ENCODE results near the gene ALDH3B1. TPM values are rescaled to one million over a fixed set of nuclear protein-coding genes. Genes with fewer than 3 reads are reported as not detected.
"Not testable (repeated sequence)": the region's sequence is repeated elsewhere in the genome, so short reads cannot be mapped to it uniquely, and the experiment has no call there.

Gene ALDH3B1
- total and polyA plus RNA-seq, 9 of the 15 experiments (the other 6 are each of a cell fraction or from before 2014, with no cell fraction given) = 0.01 to 0.35 (median 0.07) TPM; not detected in 2

DNA sequence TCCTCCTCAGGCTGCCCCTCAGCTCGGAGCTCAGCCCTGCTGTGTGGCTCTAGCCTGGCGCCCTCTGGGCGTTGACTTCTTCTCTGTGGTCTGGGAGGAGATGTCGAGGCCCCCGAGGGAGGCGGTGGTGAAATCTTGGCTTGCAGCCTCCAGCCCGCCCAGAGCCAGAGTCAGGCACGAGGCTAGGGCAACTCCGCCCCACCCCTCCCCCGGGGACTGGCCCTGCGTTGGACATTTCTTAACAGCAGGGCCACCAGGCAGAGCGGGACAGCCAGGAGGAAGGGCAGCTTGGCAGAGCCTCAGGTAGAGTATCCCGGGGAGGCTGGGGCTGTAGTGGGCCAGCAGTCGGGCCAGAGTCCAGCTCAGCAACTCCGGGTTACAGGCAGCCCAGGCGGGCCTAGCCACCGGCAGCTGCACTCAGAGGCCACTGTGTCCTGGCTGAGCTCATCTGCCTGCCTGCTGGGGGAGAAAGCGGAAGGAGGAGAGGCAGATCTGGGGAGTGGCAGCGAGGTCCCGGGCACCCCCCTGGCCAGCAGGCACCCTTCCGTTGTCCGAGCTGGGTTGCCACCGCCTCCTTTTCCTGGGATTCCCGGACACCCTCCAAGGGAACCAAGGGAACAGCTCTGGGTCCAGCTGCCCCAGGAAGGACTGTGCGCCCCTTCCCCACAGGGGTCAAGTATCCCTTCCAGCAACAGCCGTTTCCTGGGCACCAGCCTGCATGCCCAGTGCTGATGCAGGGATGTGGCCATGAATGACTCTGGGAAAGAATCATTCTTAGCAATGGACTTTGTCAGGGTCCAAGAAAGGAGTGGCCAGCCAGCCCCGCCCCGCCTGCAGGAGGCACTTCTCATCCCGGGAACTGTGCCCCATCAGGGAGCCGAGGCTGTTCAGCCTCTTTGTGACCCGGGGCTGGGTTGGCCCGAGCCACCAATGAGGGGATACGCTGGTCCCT is at the start of gene ALDH3B1 (continued):
- peak; percentile 42; the same call in 1 of the 2 replicates for TF ChIP-seq CEBPB (tag; IDR thresholded peaks at IDR 0.05)
- TF ChIP-seq, protein P1, sequence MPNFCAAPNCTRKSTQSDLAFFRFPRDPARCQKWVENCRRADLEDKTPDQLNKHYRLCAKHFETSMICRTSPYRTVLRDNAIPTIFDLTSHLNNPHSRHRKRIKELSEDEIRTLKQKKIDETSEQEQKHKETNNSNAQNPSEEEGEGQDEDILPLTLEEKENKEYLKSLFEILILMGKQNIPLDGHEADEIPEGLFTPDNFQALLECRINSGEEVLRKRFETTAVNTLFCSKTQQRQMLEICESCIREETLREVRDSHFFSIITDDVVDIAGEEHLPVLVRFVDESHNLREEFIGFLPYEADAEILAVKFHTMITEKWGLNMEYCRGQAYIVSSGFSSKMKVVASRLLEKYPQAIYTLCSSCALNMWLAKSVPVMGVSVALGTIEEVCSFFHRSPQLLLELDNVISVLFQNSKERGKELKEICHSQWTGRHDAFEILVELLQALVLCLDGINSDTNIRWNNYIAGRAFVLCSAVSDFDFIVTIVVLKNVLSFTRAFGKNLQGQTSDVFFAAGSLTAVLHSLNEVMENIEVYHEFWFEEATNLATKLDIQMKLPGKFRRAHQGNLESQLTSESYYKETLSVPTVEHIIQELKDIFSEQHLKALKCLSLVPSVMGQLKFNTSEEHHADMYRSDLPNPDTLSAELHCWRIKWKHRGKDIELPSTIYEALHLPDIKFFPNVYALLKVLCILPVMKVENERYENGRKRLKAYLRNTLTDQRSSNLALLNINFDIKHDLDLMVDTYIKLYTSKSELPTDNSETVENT (CRISPR knock-in tag; IDR thresholded peaks at IDR 0.05) = no peak

DNA sequence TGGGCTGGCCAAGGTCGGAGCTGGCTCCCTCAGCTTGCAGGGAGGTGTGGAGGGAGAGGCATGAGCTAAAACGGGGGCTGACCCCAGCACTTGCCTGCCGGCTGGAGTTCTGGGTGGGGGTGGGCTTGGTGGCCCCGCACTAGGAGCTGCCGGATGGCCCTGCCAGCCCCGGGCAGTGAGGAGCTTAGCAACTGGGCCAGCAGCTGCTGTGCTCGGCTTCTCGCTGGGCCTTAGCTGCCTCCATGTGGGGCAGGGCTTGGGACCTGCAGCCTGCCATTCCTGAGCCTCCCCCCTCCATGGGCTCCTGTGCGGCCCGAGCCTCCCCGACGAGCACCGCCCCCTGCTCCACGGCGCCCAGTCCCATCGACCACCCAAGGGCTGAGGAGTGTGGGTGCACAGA is 46.9 kb upstream of the ALDH3B1 start:
- POLR2A ChIA-PET; H3K27ac ChIP-seq (ENCODE audit: extremely low read depth, low read depth, low read length); H3K9me1 ChIP-seq (ENCODE audit: control insufficient read depth, insufficient read depth, low read length); H3K4me2 ChIP-seq (ENCODE audit: insufficient read depth, low read length); H3K4me3 ChIP-seq; H3K4me1 ChIP-seq (replicated peaks in 1 of 2; ENCODE audit: control insufficient read depth in 2 of 2, insufficient read depth in 2 of 2, low read length in 2 of 2); H3K9me3 ChIP-seq (replicated peaks; ENCODE audit: control insufficient read depth, insufficient read depth, low read depth, low read length); CTCF ChIA-PET (ENCODE audit: low intra/inter-chr PET ratio); in situ Hi-C loops (cut with MboI); H2AFZ ChIP-seq (ENCODE audit: low read depth, low read length); DNase-seq (ENCODE audit: extremely low read depth in 1 of 4, low spot score in 3 of 4); H4K20me1 ChIP-seq (replicated peaks; ENCODE audit: control insufficient read depth, insufficient read depth, low read length); H3K36me3 ChIP-seq (ENCODE audit: control insufficient read depth, insufficient read depth, low read length); H3K27me3 ChIP-seq (ENCODE audit: control insufficient read depth in 2 of 2, insufficient read depth in 2 of 2, low read length in 2 of 2); BruUV-seq (replicated peaks); H3K9ac ChIP-seq (ENCODE audit: insufficient read depth in 1 of 2, low read depth in 2 of 2, low read length in 2 of 2); FAIRE-seq; ATAC-seq; intact Hi-C loops (cut with micrococcal nuclease); H3K79me2 ChIP-seq (ENCODE audit: control insufficient read depth, insufficient read depth, low read length): not testable (repeated sequence)
- 2% methylated on average over 15 of the region's 16 CpGs for WGBS (ENCODE audit: insufficient coverage, low coverage, missing lambda C conversion rate)

All from K562 (cell line).